H1 (cell line): Measurements from ENCODE around the gene GNLY. TPM values are rescaled to one million over a fixed set of nuclear protein-coding genes. Genes with fewer than 3 reads are reported as not detected.

Experiments used
- CTCF ChIA-PET: fragments of 300-600 bp; sonication (Branson Sonifier 250); formaldehyde crosslinking; loops from one replicate; lab custom pipeline; 2021; ENCODE audit not compliant: partially characterized antibody; lab: Charles Lee
- POLR2A ChIA-PET: fragments of 300-600 bp; sonication (Branson Sonifier 250); formaldehyde crosslinking; loops from one replicate; lab custom pipeline; 2021; ENCODE audit warnings: inconsistent platforms; ENCODE audit not compliant: partially characterized antibody; lab: Charles Lee
- DNase-seq, 2 experiments: peaks; one replicate each; pipeline versions ENCODE4 v3.0.0 to v3.0.0-alpha.2; 2010 to 2022; ENCODE audit warnings: low spot score in 2 of 2, low read depth in 1 of 2, mixed read lengths in 1 of 2
- FAIRE-seq: peaks from 2 replicates; lab custom pipeline; 2011; peaks lifted over from hg19 to GRCh38; lab: Jason Lieb, UNC
- H2AFZ ChIP-seq: 2 replicates; pipeline ENCODE4 v1.8.1; 2012; ENCODE audit warnings: low read length, inconsistent platforms
- H2AK5ac ChIP-seq: 2 replicates; pipeline ENCODE4 v1.6.1; 2013; ENCODE audit warnings: low read depth, low read length
- H2BK120ac ChIP-seq: replicated peaks from 2 replicates; pipeline ENCODE3; 2013; ENCODE audit warnings: low read depth, low read length, inconsistent platforms
- H2BK12ac ChIP-seq: 2 replicates; pipeline ENCODE4 v1.6.1; 2013; ENCODE audit warnings: low read depth, low read length
- H2BK15ac ChIP-seq: 2 replicates; pipeline ENCODE4 v1.6.1; 2013; ENCODE audit warnings: low read length
- H2BK20ac ChIP-seq: 2 replicates; pipeline ENCODE4 v1.6.1; 2013; ENCODE audit warnings: low read length
- H2BK5ac ChIP-seq: 2 replicates; pipeline ENCODE4 v1.6.1; 2013; ENCODE audit warnings: low read depth, low read length
- H3K14ac ChIP-seq: 2 replicates; pipeline ENCODE4 v1.6.1; 2013; ENCODE audit warnings: inconsistent platforms; ENCODE audit not compliant: insufficient read length
- H3K18ac ChIP-seq: 2 replicates; pipeline ENCODE4 v1.6.1; 2013; ENCODE audit warnings: low read length; ENCODE audit errors: extremely low read depth
- H3K23ac ChIP-seq: 2 replicates; pipeline ENCODE4 v1.6.1; 2013; ENCODE audit warnings: inconsistent platforms; ENCODE audit not compliant: insufficient read length
- H3K23me2 ChIP-seq: 2 replicates; pipeline ENCODE4 v1.6.1; 2013; ENCODE audit warnings: low read depth, low read length
- H3K27ac ChIP-seq: 2 replicates; pipeline ENCODE4 v1.6.1; 2011; ENCODE audit warnings: low read depth, low read length, inconsistent platforms
- H3K27me3 ChIP-seq, 4 experiments: replicated peaks in 1 of 4; 1 replicate in 1 of 4; 2 replicates in 3 of 4; pipeline versions ENCODE4 v1.6.1 to v1.8.1; 2011 to 2013; ENCODE audit warnings: low read length in 3 of 4, mild to moderate bottlenecking in 3 of 4, inconsistent platforms in 2 of 4, mixed read lengths in 2 of 4, moderate library complexity in 1 of 4; ENCODE audit not compliant: control insufficient read depth in 3 of 4, insufficient read depth in 3 of 4; ENCODE audit errors: extremely low read depth in 1 of 4
- H3K36me3 ChIP-seq, 4 experiments: 2 replicates each; pipeline versions ENCODE4 v1.6.1 to v1.8.1; 2011 to 2013; ENCODE audit warnings: mild to moderate bottlenecking in 4 of 4, low read length in 3 of 4, moderate library complexity in 2 of 4, control low read depth in 1 of 4, inconsistent platforms in 1 of 4; ENCODE audit not compliant: insufficient read depth in 4 of 4, control insufficient read depth in 2 of 4
- H3K4ac ChIP-seq: replicated peaks from 2 replicates; pipeline ENCODE3; 2013; ENCODE audit warnings: low read length, low read depth, mixed read lengths, inconsistent platforms; ENCODE audit not compliant: insufficient read length
- H3K4me1 ChIP-seq, 4 experiments: replicated peaks in 1 of 4; 1 replicate in 1 of 4; 2 replicates in 3 of 4; pipeline versions ENCODE4 v1.6.1 to v1.8.1; 2011 to 2013; ENCODE audit warnings: low read length in 3 of 4, inconsistent platforms in 2 of 4, mixed read lengths in 1 of 4; ENCODE audit not compliant: insufficient read depth in 4 of 4, control insufficient read depth in 3 of 4
- H3K4me2 ChIP-seq, 2 experiments: 2 replicates each; pipeline versions ENCODE4 v1.6.1 to v1.8.1; 2011 to 2013; ENCODE audit warnings: low read depth in 2 of 2, low read length in 2 of 2, control low read depth in 1 of 2, inconsistent platforms in 1 of 2, mild to moderate bottlenecking in 1 of 2; ENCODE audit not compliant: insufficient read depth in 1 of 2
- H3K4me3 ChIP-seq, 4 experiments: fragments of 200-600, 300-600 bp in 1 of 4; sonication (generic), shearing (Covaris generic), sonication (Bioruptor Twin) in 1 of 4; 2 replicates each; pipeline versions ENCODE4 v1.5.1 to v1.8.1; 2011 to 2016; ENCODE audit warnings: low read length in 4 of 4, low read depth in 3 of 4, control low read depth in 2 of 4, inconsistent platforms in 2 of 4, mild to moderate bottlenecking in 2 of 4, mixed read lengths in 1 of 4, moderate library complexity in 1 of 4; ENCODE audit not compliant: insufficient read depth in 2 of 4; ENCODE audit errors: extremely low read depth in 1 of 4
- H3K56ac ChIP-seq: replicated peaks from 2 replicates; pipeline ENCODE3; 2013; ENCODE audit warnings: low read depth, mild to moderate bottlenecking, mixed read lengths, low read length, inconsistent platforms; ENCODE audit not compliant: insufficient read length
- H3K79me1 ChIP-seq: 2 replicates; pipeline ENCODE4 v1.6.1; 2013; ENCODE audit warnings: low read depth, low read length, control low read depth
- H3K79me2 ChIP-seq, 2 experiments: 2 replicates each; pipeline versions ENCODE4 v1.6.1 to v1.8.1; 2012 to 2013; ENCODE audit warnings: low read length in 2 of 2, mild to moderate bottlenecking in 2 of 2, inconsistent platforms in 1 of 2; ENCODE audit not compliant: insufficient read depth in 2 of 2, control insufficient read depth in 1 of 2
- H3K9ac ChIP-seq, 4 experiments: replicated peaks in 1 of 4; 1 replicate in 1 of 4; 2 replicates in 3 of 4; pipeline versions ENCODE4 v1.6.1 to v1.8.1; 2011 to 2013; ENCODE audit warnings: low read depth in 3 of 4, low read length in 3 of 4, control low read depth in 2 of 4, mild to moderate bottlenecking in 2 of 4, moderate library complexity in 2 of 4, inconsistent platforms in 1 of 4; ENCODE audit errors: extremely low read depth in 1 of 4
- H3K9me3 ChIP-seq, 2 experiments: 2 replicates each; pipeline versions ENCODE4 v1.6.1 to v1.8.1; 2012 to 2013; ENCODE audit warnings: mild to moderate bottlenecking in 2 of 2, moderate library complexity in 2 of 2, control low read depth in 1 of 2, inconsistent platforms in 1 of 2, low read depth in 1 of 2, low read length in 1 of 2, mixed read lengths in 1 of 2; ENCODE audit not compliant: insufficient read depth in 2 of 2
- H4K20me1 ChIP-seq, 2 experiments: replicated peaks in 1 of 2; 2 replicates each; pipeline versions ENCODE3 to v1.8.1; 2011 to 2013; ENCODE audit warnings: inconsistent platforms in 2 of 2, low read length in 2 of 2, mild to moderate bottlenecking in 1 of 2; ENCODE audit not compliant: insufficient read depth in 2 of 2, control insufficient read depth in 1 of 2
- H4K5ac ChIP-seq: 2 replicates; pipeline ENCODE4 v1.6.1; 2013; ENCODE audit warnings: low read length, low read depth, mixed read lengths, inconsistent platforms; ENCODE audit not compliant: insufficient read length
- H4K8ac ChIP-seq: 2 replicates; pipeline ENCODE4 v1.8.0; 2013; ENCODE audit warnings: mild to moderate bottlenecking, moderate library complexity, low read length, inconsistent platforms; ENCODE audit not compliant: insufficient read depth; ENCODE audit errors: extremely low read depth
- H4K91ac ChIP-seq: replicated peaks from 2 replicates; pipeline ENCODE3; 2013; ENCODE audit warnings: low read length, mixed read lengths, inconsistent platforms; ENCODE audit not compliant: insufficient read length
- ASH2L ChIP-seq: fragments of 200-600, 300-600 bp; sonication (generic); IDR thresholded peaks from one replicate; pipeline ENCODE4 v1.7.1; 2017; ENCODE audit warnings: low read length
- CBX8 ChIP-seq: fragments of 300-800, 300-1000 bp; sonication (generic); IDR thresholded peaks from 2 replicates; pipeline ENCODE4 v1.7.1; 2016; ENCODE audit warnings: low read depth, low read length, borderline replicate concordance
- CTBP2 ChIP-seq: IDR thresholded peaks from 2 replicates; pipeline ENCODE4 v1.7.0; 2011; ENCODE audit warnings: borderline replicate concordance, mild to moderate bottlenecking, moderate library complexity, mixed read lengths, low read length; ENCODE audit not compliant: insufficient read depth, insufficient read length
- FOSL1 ChIP-seq: IDR thresholded peaks from 2 replicates; pipeline ENCODE4 v1.6.1; 2011; ENCODE audit warnings: mild to moderate bottlenecking, low read depth, low read length, moderate library complexity; ENCODE audit not compliant: insufficient read depth
- JUND ChIP-seq: IDR thresholded peaks from 2 replicates; pipeline ENCODE4 v1.6.1; 2011; ENCODE audit warnings: mild to moderate bottlenecking, improper control_type of control experiment, low read length
- NRF1 ChIP-seq: IDR thresholded peaks from 2 replicates; pipeline ENCODE4 v1.6.1; 2011; ENCODE audit warnings: mild to moderate bottlenecking, low read depth, low read length, improper control_type of control experiment
- PHF8 ChIP-seq: fragments of 200-600 bp; sonication (generic); conservative IDR thresholded peaks from 2 replicates; pipeline ENCODE4 v1.7.1; 2012; ENCODE audit warnings: low read depth, mild to moderate bottlenecking, inconsistent platforms, low read length, moderate library complexity
- POLR2A ChIP-seq, 2 experiments: IDR thresholded peaks; 1 replicate in 1 of 2; 2 replicates in 1 of 2; pipeline ENCODE4 v1.6.1; 2011; ENCODE audit warnings: low read depth in 2 of 2, low read length in 2 of 2, mild to moderate bottlenecking in 2 of 2; ENCODE audit errors: control extremely low read depth in 1 of 2
- POLR2AphosphoS5 ChIP-seq: IDR thresholded peaks from 2 replicates; pipeline ENCODE4 v1.6.1; 2011; ENCODE audit warnings: low read depth, low read length
- RFX5 ChIP-seq: IDR thresholded peaks from 2 replicates; pipeline ENCODE4 v1.6.1; 2011; ENCODE audit warnings: low read depth, low read length, improper control_type of control experiment, borderline replicate concordance
- RNF2 ChIP-seq: fragments of 200-900, 300-1000 bp; sonication (generic); IDR thresholded peaks from 2 replicates; pipeline ENCODE4 v1.7.1; 2016; ENCODE audit warnings: borderline replicate concordance, low read depth, mild to moderate bottlenecking, antibody characterized with exemption, low read length; ENCODE audit not compliant: poor library complexity, severe bottlenecking; ENCODE audit errors: missing control alignments
- WGBS, 2 experiments: shearing (Covaris generic) in 1 of 2; methylation state at CpG; one replicate each; pipeline versions ENCODE4 v1.1.6 to v1.1.7; 2013 to 2015; ENCODE audit warnings: low lambda C conversion rate in 2 of 2, mixed read lengths in 2 of 2, inconsistent platforms in 1 of 2, low coverage in 1 of 2, missing lambda C conversion rate in 1 of 2; ENCODE audit not compliant: insufficient replicate concordance in 2 of 2, insufficient coverage in 1 of 2, insufficient read length in 1 of 2; ENCODE audit errors: extremely low coverage in 1 of 2, missing lambda C conversion rate in 1 of 2; 5-methylcytosine and 5-hydroxymethylcytosine counted together
- polyA plus RNA-seq, 7 experiments: library from polyadenylated mRNA; depleted of rRNA in 3 of 7; stranded (reverse) in 5 of 7; unstranded in 2 of 7; fragments of >200 nt in 5 of 7; fragments of 200-250 nt in 2 of 7; gene quantifications; 1 replicate in 5 of 7; 2 replicates in 1 of 7; 4 replicates in 1 of 7; pipeline versions ENCODE4 v1.2.1 to v1.2.3, GENCODE V29; 2011 to 2013; ENCODE audit warnings: missing spikeins in 2 of 7, mixed read lengths in 2 of 7
- total RNA-seq: library from RNA; stranded (reverse); fragmentation: NEBNext Ultra II Directional; extraction: Animal tissue kit (Norgen Biotek cat#: 25700); gene quantifications from 2 replicates; pipeline ENCODE4 v1.2.1, GENCODE V29; 2021

Gene GNLY
- total and polyA plus RNA-seq, 2 of the 8 experiments (the other 6 are each of a cell fraction or from before 2014, with no cell fraction given): 0.03 TPM; not detected in 1

DNA sequence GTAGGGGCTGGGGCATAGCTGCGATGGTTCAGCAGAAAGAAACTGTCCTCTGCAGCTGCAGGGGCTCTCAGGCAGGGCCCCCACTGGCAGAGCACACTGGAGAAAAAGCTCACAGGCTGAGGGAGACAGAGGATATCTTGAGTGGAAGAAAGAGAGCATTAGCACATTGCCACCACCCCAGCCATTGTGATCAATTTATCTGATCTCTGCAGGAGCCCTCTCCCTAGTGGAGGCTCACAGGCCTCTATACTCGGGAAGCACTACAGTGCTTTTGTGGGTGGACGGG, 25.4 kb upstream of the GNLY start:
- H2BK5ac ChIP-seq: no peak overlapping the region
- CTCF ChIA-PET: interaction anchor here (1.3 kb wide), 1 partner anchor 19 kb away, joined by 3 read pairs; no protein-coding TSS in a partner anchor
- POLR2A ChIA-PET: no interaction called here

More for the DNA sequence above, 25.4 kb upstream of the GNLY start:
- H3K23me2 ChIP-seq: peaks cover 4% of the 10 kb centered on the region; the same call in 1 of the 2 replicates
- 72% methylated on average over 3 of the region's 3 CpGs; no CpG with 5 or more reads in 1 of the 2 experiments for WGBS, 2 experiments
- no peaks in the 10 kb centered on the region for H3K27me3 ChIP-seq
- no peak overlapping the region for H3K4me3 ChIP-seq
- H3K9me3 ChIP-seq: no peaks in the 10 kb centered on the region
- no peak overlapping the region for H2BK20ac ChIP-seq
- H3K23ac ChIP-seq: no peak overlapping the region
- no peak overlapping the region for H4K91ac ChIP-seq
- H3K18ac ChIP-seq: no peak overlapping the region
- no peak overlapping the region for H2AFZ ChIP-seq
- no peak overlapping the region for H2AK5ac ChIP-seq
- no peak overlapping the region for H2BK15ac ChIP-seq
- peaks cover 0 to 3% of the 10 kb centered on the region in 2 experiments for H4K20me1 ChIP-seq
- TF ChIP-seq PHF8: no peak
- TF ChIP-seq CTBP2: no peak
- TF ChIP-seq POLR2AphosphoS5: no peak
- TF ChIP-seq RFX5: no peak
- TF ChIP-seq NRF1: no peak
- no peak for TF ChIP-seq RNF2
- no peak for TF ChIP-seq JUND
- TF ChIP-seq ASH2L: no peak
- TF ChIP-seq CBX8: no peak
- TF ChIP-seq FOSL1: no peak
- TF ChIP-seq POLR2A (IDR thresholded peaks at IDR 0.05; ENCODE audit: control extremely low read depth in 1 of 2, low read depth in 2 of 2, low read length in 2 of 2): no peak
- H3K14ac ChIP-seq: no peak overlapping the region
- no peak for DNase-seq
- H2BK120ac ChIP-seq: no peak overlapping the region
- no peak overlapping the region for H4K8ac ChIP-seq
- no peak overlapping the region for H3K4ac ChIP-seq
- H3K79me2 ChIP-seq: no peaks in the 10 kb centered on the region
- no peak overlapping the region for H3K4me2 ChIP-seq
- FAIRE-seq: no peak
- H3K79me1 ChIP-seq: no peaks in the 10 kb centered on the region
- H3K4me1 ChIP-seq: peaks cover 0 to 2% (median 0%) of the 10 kb centered on the region in 4 experiments; a peak in 3 of 7 replicates
- H2BK12ac ChIP-seq: no peak overlapping the region
- no peak overlapping the region for H3K27ac ChIP-seq
- H3K9ac ChIP-seq: no peak overlapping the region
- H3K56ac ChIP-seq: no peak overlapping the region
- no peak overlapping the region for H4K5ac ChIP-seq
- no peaks in the 10 kb centered on the region for H3K36me3 ChIP-seq
